Measurements from ENCODE around the gene EVA1A.

The EVA1A gene

DNA sequence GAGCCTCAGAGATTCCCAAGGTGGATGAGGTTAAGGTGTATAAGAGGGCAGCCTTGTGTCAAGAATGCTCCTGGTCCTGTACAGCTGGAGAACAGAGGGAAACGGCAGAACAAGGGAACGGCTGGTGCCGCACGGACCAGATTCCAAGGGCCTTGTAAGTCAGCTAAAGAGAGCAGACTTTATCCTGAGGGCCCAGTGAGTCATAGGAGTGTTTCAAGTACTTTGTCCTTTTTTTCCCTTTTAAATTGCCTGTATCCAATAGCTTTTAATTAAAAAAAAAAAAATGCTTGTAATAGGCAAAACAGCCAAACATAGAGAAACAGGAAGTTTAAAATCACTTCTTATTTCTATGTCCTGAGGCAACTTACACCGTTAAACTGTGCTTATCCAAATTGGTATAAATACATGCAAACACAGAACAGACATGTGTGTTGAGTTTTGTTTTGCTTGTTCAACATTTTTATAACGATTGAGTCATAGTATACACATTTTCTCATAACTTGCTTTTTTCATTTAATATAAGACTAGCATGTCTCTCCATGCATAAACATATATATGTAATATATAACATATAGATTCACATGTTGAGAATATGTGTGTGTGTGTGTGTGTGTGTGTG is 42.1 kb upstream of the EVA1A start:
- TF ChIP-seq ZNF70 (CRISPR knock-in tag; IDR thresholded peaks at IDR 0.05), result no peak
- peak; percentile 62 for ATAC-seq

DNA sequence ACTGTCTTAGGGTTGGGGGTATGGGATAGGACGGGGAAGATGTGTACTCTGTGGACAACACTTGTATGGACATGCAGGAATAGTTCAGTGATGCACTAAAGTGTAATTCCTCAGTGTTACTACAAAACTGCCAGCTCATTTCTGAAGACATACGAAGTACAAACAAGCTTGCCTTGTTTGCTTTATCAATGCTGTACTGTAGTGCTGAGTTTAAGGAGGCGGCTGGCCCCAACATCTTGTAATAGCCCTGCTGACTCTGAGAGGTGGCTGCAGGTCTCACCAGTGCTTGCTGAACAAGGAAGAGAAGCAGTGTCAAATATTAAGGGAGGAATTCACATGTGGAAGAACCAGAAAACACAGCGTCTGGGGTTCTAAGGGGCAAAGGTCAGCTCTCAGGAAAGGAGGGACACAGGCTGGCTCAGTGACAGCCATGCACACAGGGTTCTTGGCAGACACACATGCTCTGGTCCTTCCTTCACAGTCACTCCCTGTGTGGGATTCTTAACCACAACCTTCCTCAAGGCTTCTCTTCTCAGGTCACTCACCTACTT is 39.8 kb upstream of the EVA1A start:
- no peak for ATAC-seq
- TF ChIP-seq TOX (CRISPR knock-in tag; IDR thresholded peaks at IDR 0.05; ENCODE audit: borderline replicate concordance) (no peak), GLIS3 (CRISPR knock-in tag; IDR thresholded peaks at IDR 0.05) (no peak), ZNF565 (CRISPR knock-in tag; conservative IDR thresholded peaks at IDR 0.05; ENCODE audit: low read depth) (no peak), OSR1 (CRISPR knock-in tag; IDR thresholded peaks at IDR 0.05) (no peak), ISL1 (CRISPR knock-in tag; IDR thresholded peaks at IDR 0.05) (no peak), RARB (CRISPR knock-in tag; IDR thresholded peaks at IDR 0.05) (no peak), ESRRG (CRISPR knock-in tag; IDR thresholded peaks at IDR 0.05) (no peak), ZNF8 (CRISPR knock-in tag; IDR thresholded peaks at IDR 0.05) (no peak), SNAI2 (CRISPR knock-in tag; IDR thresholded peaks at IDR 0.05) (no peak), BACH2 (CRISPR knock-in tag; IDR thresholded peaks at IDR 0.05; ENCODE audit: borderline replicate concordance) (no peak), PPARA (CRISPR knock-in tag; IDR thresholded peaks at IDR 0.05; ENCODE audit: borderline replicate concordance) (no peak), ZC3H10 (CRISPR knock-in tag; IDR thresholded peaks at IDR 0.05) (no peak)
- TF ChIP-seq, protein P1, sequence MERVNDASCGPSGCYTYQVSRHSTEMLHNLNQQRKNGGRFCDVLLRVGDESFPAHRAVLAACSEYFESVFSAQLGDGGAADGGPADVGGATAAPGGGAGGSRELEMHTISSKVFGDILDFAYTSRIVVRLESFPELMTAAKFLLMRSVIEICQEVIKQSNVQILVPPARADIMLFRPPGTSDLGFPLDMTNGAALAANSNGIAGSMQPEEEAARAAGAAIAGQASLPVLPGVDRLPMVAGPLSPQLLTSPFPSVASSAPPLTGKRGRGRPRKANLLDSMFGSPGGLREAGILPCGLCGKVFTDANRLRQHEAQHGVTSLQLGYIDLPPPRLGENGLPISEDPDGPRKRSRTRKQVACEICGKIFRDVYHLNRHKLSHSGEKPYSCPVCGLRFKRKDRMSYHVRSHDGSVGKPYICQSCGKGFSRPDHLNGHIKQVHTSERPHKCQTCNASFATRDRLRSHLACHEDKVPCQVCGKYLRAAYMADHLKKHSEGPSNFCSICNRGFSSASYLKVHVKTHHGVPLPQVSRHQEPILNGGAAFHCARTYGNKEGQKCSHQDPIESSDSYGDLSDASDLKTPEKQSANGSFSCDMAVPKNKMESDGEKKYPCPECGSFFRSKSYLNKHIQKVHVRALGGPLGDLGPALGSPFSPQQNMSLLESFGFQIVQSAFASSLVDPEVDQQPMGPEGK (CRISPR knock-in tag; IDR thresholded peaks at IDR 0.05; ENCODE audit: borderline replicate concordance), result no peak
- TF ChIP-seq, protein P2, sequence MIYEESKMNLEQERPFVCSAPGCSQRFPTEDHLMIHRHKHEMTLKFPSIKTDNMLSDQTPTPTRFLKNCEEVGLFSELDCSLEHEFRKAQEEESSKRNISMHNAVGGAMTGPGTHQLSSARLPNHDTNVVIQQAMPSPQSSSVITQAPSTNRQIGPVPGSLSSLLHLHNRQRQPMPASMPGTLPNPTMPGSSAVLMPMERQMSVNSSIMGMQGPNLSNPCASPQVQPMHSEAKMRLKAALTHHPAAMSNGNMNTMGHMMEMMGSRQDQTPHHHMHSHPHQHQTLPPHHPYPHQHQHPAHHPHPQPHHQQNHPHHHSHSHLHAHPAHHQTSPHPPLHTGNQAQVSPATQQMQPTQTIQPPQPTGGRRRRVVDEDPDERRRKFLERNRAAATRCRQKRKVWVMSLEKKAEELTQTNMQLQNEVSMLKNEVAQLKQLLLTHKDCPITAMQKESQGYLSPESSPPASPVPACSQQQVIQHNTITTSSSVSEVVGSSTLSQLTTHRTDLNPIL (CRISPR knock-in tag; IDR thresholded peaks at IDR 0.05; ENCODE audit: low read depth), result no peak
- TF ChIP-seq, protein P3, sequence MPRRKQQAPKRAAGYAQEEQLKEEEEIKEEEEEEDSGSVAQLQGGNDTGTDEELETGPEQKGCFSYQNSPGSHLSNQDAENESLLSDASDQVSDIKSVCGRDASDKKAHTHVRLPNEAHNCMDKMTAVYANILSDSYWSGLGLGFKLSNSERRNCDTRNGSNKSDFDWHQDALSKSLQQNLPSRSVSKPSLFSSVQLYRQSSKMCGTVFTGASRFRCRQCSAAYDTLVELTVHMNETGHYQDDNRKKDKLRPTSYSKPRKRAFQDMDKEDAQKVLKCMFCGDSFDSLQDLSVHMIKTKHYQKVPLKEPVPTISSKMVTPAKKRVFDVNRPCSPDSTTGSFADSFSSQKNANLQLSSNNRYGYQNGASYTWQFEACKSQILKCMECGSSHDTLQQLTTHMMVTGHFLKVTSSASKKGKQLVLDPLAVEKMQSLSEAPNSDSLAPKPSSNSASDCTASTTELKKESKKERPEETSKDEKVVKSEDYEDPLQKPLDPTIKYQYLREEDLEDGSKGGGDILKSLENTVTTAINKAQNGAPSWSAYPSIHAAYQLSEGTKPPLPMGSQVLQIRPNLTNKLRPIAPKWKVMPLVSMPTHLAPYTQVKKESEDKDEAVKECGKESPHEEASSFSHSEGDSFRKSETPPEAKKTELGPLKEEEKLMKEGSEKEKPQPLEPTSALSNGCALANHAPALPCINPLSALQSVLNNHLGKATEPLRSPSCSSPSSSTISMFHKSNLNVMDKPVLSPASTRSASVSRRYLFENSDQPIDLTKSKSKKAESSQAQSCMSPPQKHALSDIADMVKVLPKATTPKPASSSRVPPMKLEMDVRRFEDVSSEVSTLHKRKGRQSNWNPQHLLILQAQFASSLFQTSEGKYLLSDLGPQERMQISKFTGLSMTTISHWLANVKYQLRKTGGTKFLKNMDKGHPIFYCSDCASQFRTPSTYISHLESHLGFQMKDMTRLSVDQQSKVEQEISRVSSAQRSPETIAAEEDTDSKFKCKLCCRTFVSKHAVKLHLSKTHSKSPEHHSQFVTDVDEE (CRISPR knock-in tag; IDR thresholded peaks at IDR 0.05), result no peak
- TF ChIP-seq, protein P4, sequence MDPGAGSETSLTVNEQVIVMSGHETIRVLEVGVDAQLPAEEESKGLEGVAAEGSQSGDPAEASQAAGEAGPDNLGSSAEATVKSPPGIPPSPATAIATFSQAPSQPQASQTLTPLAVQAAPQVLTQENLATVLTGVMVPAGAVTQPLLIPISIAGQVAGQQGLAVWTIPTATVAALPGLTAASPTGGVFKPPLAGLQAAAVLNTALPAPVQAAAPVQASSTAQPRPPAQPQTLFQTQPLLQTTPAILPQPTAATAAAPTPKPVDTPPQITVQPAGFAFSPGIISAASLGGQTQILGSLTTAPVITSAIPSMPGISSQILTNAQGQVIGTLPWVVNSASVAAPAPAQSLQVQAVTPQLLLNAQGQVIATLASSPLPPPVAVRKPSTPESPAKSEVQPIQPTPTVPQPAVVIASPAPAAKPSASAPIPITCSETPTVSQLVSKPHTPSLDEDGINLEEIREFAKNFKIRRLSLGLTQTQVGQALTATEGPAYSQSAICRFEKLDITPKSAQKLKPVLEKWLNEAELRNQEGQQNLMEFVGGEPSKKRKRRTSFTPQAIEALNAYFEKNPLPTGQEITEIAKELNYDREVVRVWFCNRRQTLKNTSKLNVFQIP (CRISPR knock-in tag; IDR thresholded peaks at IDR 0.05; ENCODE audit: borderline replicate concordance, low read depth), result no peak

DNA sequence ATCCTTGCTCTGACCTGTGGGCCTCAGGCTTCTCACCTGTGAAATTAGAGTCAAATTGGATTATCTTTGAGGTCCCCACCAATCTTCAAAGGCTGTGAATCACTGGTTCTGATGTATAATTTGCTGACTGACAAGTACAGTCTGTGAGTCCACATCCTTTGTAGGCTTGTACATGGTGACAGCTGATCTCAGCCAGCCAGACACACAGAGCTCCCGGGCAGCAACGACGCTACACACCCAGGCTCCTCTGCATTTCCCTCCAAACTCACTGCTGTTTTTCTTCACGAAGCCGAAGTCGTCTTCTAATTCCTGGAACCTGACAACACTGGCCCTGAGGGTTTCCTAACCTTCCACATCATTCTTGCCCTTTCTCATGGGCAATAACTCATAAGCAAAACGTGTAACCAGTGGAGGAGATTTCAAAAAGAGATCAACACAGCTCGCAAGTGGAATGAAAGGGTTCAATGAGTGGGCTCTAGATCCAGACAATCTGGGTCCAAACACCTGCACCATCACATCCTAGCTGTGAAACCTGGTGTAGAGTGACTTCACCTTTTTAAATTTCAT is 37.9 kb upstream of the EVA1A start:
- no peak for ATAC-seq
- TF ChIP-seq RARB (CRISPR knock-in tag; IDR thresholded peaks at IDR 0.05) (no peak), ESRRG (CRISPR knock-in tag; IDR thresholded peaks at IDR 0.05) (no peak), PPARA (CRISPR knock-in tag; IDR thresholded peaks at IDR 0.05; ENCODE audit: borderline replicate concordance) (no peak), OSR1 (CRISPR knock-in tag; IDR thresholded peaks at IDR 0.05) (no peak), TCF4 (CRISPR knock-in tag; IDR thresholded peaks at IDR 0.05; ENCODE audit: borderline replicate concordance) (no peak), ZNF70 (CRISPR knock-in tag; IDR thresholded peaks at IDR 0.05) (no peak), ZC3H10 (CRISPR knock-in tag; IDR thresholded peaks at IDR 0.05) (no peak), SNAI2 (CRISPR knock-in tag; IDR thresholded peaks at IDR 0.05) (no peak), CSDC2 (CRISPR knock-in tag; IDR thresholded peaks at IDR 0.05) (no peak), ZNF565 (CRISPR knock-in tag; conservative IDR thresholded peaks at IDR 0.05; ENCODE audit: low read depth) (no peak), ISL1 (CRISPR knock-in tag; IDR thresholded peaks at IDR 0.05) (no peak), ZNF8 (CRISPR knock-in tag; IDR thresholded peaks at IDR 0.05) (no peak), GLIS3 (CRISPR knock-in tag; IDR thresholded peaks at IDR 0.05) (no peak), TOX (CRISPR knock-in tag; IDR thresholded peaks at IDR 0.05; ENCODE audit: borderline replicate concordance) (no peak), ZFP3 (CRISPR knock-in tag; IDR thresholded peaks at IDR 0.05) (no peak), ARNTL (CRISPR knock-in tag; IDR thresholded peaks at IDR 0.05; ENCODE audit: borderline replicate concordance, low read depth) (no peak)
- TF ChIP-seq, protein P5, sequence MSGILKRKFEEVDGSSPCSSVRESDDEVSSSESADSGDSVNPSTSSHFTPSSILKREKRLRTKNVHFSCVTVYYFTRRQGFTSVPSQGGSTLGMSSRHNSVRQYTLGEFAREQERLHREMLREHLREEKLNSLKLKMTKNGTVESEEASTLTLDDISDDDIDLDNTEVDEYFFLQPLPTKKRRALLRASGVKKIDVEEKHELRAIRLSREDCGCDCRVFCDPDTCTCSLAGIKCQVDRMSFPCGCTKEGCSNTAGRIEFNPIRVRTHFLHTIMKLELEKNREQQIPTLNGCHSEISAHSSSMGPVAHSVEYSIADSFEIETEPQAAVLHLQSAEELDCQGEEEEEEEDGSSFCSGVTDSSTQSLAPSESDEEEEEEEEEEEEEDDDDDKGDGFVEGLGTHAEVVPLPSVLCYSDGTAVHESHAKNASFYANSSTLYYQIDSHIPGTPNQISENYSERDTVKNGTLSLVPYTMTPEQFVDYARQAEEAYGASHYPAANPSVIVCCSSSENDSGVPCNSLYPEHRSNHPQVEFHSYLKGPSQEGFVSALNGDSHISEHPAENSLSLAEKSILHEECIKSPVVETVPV (CRISPR knock-in tag; IDR thresholded peaks at IDR 0.05), result no peak
- TF ChIP-seq, protein P2 (CRISPR knock-in tag; IDR thresholded peaks at IDR 0.05; ENCODE audit: low read depth), result no peak
- TF ChIP-seq, protein P4 (CRISPR knock-in tag; IDR thresholded peaks at IDR 0.05; ENCODE audit: borderline replicate concordance, low read depth), result no peak

Measured in SK-N-SH treated with all-trans-retinoic acid at 6 μM for 48 hours (cell line).